IPS-NIHi7 (cell line): ENCODE measurements around the gene PRKCSH.
"Not testable (repeated sequence)": the region's sequence is repeated elsewhere in the genome, so short reads cannot be mapped to it uniquely, and the experiment has no call there.

Source experiments
- DNase-seq: peaks from one replicate; pipeline ENCODE4 v3.0.0; 2012; ENCODE audit warnings: mixed read lengths; ENCODE audit errors: extremely low spot score

PRKCSH gene

GRCh38 chr19:11475343-11475742 is 39.9 kb downstream of the PRKCSH start:
- not testable (repeated sequence) for DNase-seq

- no peak for DNase-seq
These were observed 40.4 kb downstream of the PRKCSH start for GRCh38 chr19:11475861-11476260.

GRCh38 chr19:11478167-11479089 is 43.0 kb downstream of the PRKCSH start:
- no peak for DNase-seq

GRCh38 chr19:11479090-11479897 is 43.9 kb downstream of the PRKCSH start:
- DNase-seq = peak; percentile 96

GRCh38 chr19:11479898-11480714 is 44.7 kb downstream of the PRKCSH start:
- no peak for DNase-seq

- peak; percentile 78 for DNase-seq
These were observed 45.5 kb downstream of the PRKCSH start, which contains the start of gene ELAVL3 for GRCh38 chr19:11480715-11481533. ELAVL3 (minus strand) TSS chr19:11481046; CDS start chr19:11480608, 438 bp downstream.

GRCh38 chr19:11481534-11482383 is 46.3 kb downstream of the PRKCSH start:
- peak; percentile 89 for DNase-seq

GRCh38 chr19:11482384-11483050 is 47.1 kb downstream of the PRKCSH start:
- peak; percentile 88 for DNase-seq

GRCh38 chr19:11483366-11484111 is 48.1 kb downstream of the PRKCSH start:
- no peak for DNase-seq

GRCh38 chr19:11485245-11485837 is 49.9 kb downstream of the PRKCSH start:
- DNase-seq = no peak

GRCh38 chr19:11486661-11487503 is 51.4 kb downstream of the PRKCSH start:
- no peak for DNase-seq

GRCh38 chr19:11489378-11489777 is 53.9 kb downstream of the PRKCSH start:
- no peak for DNase-seq

GRCh38 chr19:11494634-11495285 is 59.3 kb downstream of the PRKCSH start:
- DNase-seq = no peak

GRCh38 chr19:11495481-11495880 is 60.0 kb downstream of the PRKCSH start:
- no peak for DNase-seq

- no peak for DNase-seq
These were observed 60.5 kb downstream of the PRKCSH start for GRCh38 chr19:11495885-11496284.

- DNase-seq = peak; percentile 88
These were observed 61.1 kb downstream of the PRKCSH start for GRCh38 chr19:11496391-11497163.
